CD4-positive, CD25-positive, alpha-beta regulatory T cell (primary cell): ENCODE data around the gene KXD1. TPM values are rescaled to one million over a fixed set of nuclear protein-coding genes. Genes with fewer than 3 reads are reported as not detected.
"Not testable (repeated sequence)": the region's sequence is repeated elsewhere in the genome, so short reads cannot be mapped to it uniquely, and the experiment has no call there.

Experiments
- ATAC-seq, 2 donors: fragments of 150-1000 bp; cut with Tn5 transposase; one replicate each; pipeline ENCODE4 v1.10.0; 2021; ENCODE audit warnings: low read depth in 2 of 2, moderate number of reproducible peaks in 2 of 2, moderate library complexity in 1 of 2
- DNase-seq, 3 donors: peaks; one replicate each; pipeline versions ENCODE4 v3.0.0 to v3.0.0-alpha.2; 2012 to 2022; ENCODE audit warnings: mixed read lengths in 1 of 3
- H3K27ac ChIP-seq: one replicate; pipeline ENCODE4 v1.7.0; 2013; ENCODE audit warnings: mild to moderate bottlenecking, low read length; ENCODE audit not compliant: insufficient read depth, poor library complexity, severe bottlenecking
- H3K27me3 ChIP-seq: one replicate; pipeline ENCODE4 v1.7.0; 2013; ENCODE audit warnings: low read length; ENCODE audit not compliant: control insufficient read depth, insufficient read depth
- H3K36me3 ChIP-seq: one replicate; pipeline ENCODE4 v1.7.0; 2013; ENCODE audit warnings: mild to moderate bottlenecking, low read length, moderate library complexity; ENCODE audit not compliant: control insufficient read depth, insufficient read depth
- H3K4me1 ChIP-seq: 2 replicates; pipeline ENCODE4 v1.7.0; 2013; ENCODE audit warnings: mild to moderate bottlenecking, low read length; ENCODE audit not compliant: insufficient read depth, control insufficient read depth, poor library complexity, severe bottlenecking
- H3K4me3 ChIP-seq: one replicate; pipeline ENCODE4 v1.7.0; 2013; ENCODE audit warnings: low read depth, mild to moderate bottlenecking, low read length, moderate library complexity
- H3K9me3 ChIP-seq, 2 experiments: 1 replicate in 1 of 2; 2 replicates in 1 of 2; pipeline ENCODE4 v1.7.0; 2013; ENCODE audit warnings: low read length in 2 of 2, mild to moderate bottlenecking in 1 of 2, moderate library complexity in 1 of 2; ENCODE audit not compliant: control insufficient read depth in 2 of 2
- H3K27ac Mint-ChIP-seq, 3 donors: one replicate each; pipeline ENCODE4 v1.8.0; 2020 to 2022; ENCODE audit warnings: mild to moderate bottlenecking in 3 of 3, mixed read lengths in 3 of 3, moderate library complexity in 2 of 3
- H3K27me3 Mint-ChIP-seq: one replicate; pipeline ENCODE4 v1.8.0; 2022; ENCODE audit warnings: mild to moderate bottlenecking, mixed read lengths
- H3K36me3 Mint-ChIP-seq: one replicate; pipeline ENCODE4 v1.8.0; 2020; ENCODE audit warnings: mixed read lengths
- H3K4me1 Mint-ChIP-seq, 4 donors: one replicate each; pipeline ENCODE4 v1.8.0; 2020 to 2022; ENCODE audit warnings: mixed read lengths in 4 of 4, mild to moderate bottlenecking in 1 of 4
- H3K4me3 Mint-ChIP-seq, 4 donors: one replicate each; pipeline ENCODE4 v1.8.0; 2020 to 2022; ENCODE audit warnings: mild to moderate bottlenecking in 4 of 4, mixed read lengths in 4 of 4, moderate library complexity in 3 of 4
- H3K9me3 Mint-ChIP-seq, 7 donors: one replicate each; pipeline ENCODE4 v1.8.0; 2020 to 2022; ENCODE audit warnings: mixed read lengths in 7 of 7, mild to moderate bottlenecking in 3 of 7, moderate library complexity in 2 of 7
- polyA plus RNA-seq, 4 donors: library from polyadenylated mRNA; unstranded; fragments of 300-500 nt; fragmentation: Illumina TruSeq; gene quantifications; one replicate each; pipeline ENCODE4 v1.2.3, GENCODE V29; 2021
- total RNA-seq: library from RNA; stranded (reverse); gene quantifications from one replicate; pipeline ENCODE4 v1.2.3, GENCODE V29; 2022

KXD1 gene
- total and polyA plus RNA-seq, 5 donors from 2014 or later: 65.3 to 99.1 (median 90.6) TPM

GRCh38 chr19:18587962-18588610, 30.4 kb downstream of the KXD1 start:
- Mint-ChIP-seq H3K27ac (peak overlapping the region; percentile 85 to 93 (median 91)), H3K27me3 (peaks cover 6% of the 10 kb centered on the region), H3K4me3 (peak overlapping the region; percentile 92 to 93 (median 92)), H3K4me1 (peaks cover 6 to 43% (median 17%) of the 10 kb centered on the region in 4 donors), H3K9me3 (no peaks in the 10 kb centered on the region), H3K36me3 (no peaks in the 10 kb centered on the region)
- Histone ChIP-seq H3K36me3 (peaks cover 6% of the 10 kb centered on the region), H3K27me3 (no peaks in the 10 kb centered on the region), H3K4me3 (peak overlapping the region; percentile 72), H3K27ac (peak overlapping the region; percentile 91), H3K4me1 (peaks cover 33% of the 10 kb centered on the region), H3K9me3 (no peaks in the 10 kb centered on the region)
- DNase-seq (no peak), ATAC-seq (peak; percentile 5 to 12)

- Histone ChIP-seq H3K27me3 (no peaks in the 10 kb centered on the region), H3K4me3 (peak within 1 kb of the TSS; percentile 72), H3K36me3 (peaks cover 6% of the 10 kb centered on the region), H3K4me1 (peaks cover 33% of the 10 kb centered on the region), H3K27ac (peak within 1 kb of the TSS; percentile 91), H3K9me3 (no peaks in the 10 kb centered on the region)
- DNase-seq (peak; percentile 80 to 90 (median 89)), ATAC-seq (peak; percentile 80)
- H3K9me3 Mint-ChIP-seq: no peaks in the 10 kb centered on the region
- peak within 1 kb of the TSS; percentile 92 to 98 (median 93) for H3K27ac Mint-ChIP-seq
- H3K27me3 Mint-ChIP-seq: peaks cover 8% of the 10 kb centered on the region
- H3K4me1 Mint-ChIP-seq: peaks cover 6 to 47% (median 19%) of the 10 kb centered on the region in 4 donors
- no peaks in the 10 kb centered on the region for H3K36me3 Mint-ChIP-seq
- H3K4me3 Mint-ChIP-seq: peak within 1 kb of the TSS; percentile 92 to 93 (median 92)
Measured at GRCh38 chr19:18588611-18589379, 31.1 kb downstream of the KXD1 start, which contains the start of gene REX1BD. Gene REX1BD (plus strand): TSS chr19:18588798. CDS start chr19:18588802, 4 bp downstream.

- Mint-ChIP-seq H3K27ac (peak overlapping the region; percentile 92 to 98 (median 92)), H3K27me3 (peaks cover 10% of the 10 kb centered on the region), H3K36me3 (no peaks in the 10 kb centered on the region), H3K9me3 (no peaks in the 10 kb centered on the region), H3K4me1 (peaks cover 6 to 48% (median 19%) of the 10 kb centered on the region in 4 donors), H3K4me3 (peak overlapping the region; percentile 92 to 93 (median 92))
- Histone ChIP-seq H3K27me3 (no peaks in the 10 kb centered on the region), H3K27ac (peak overlapping the region; percentile 91), H3K9me3 (no peaks in the 10 kb centered on the region), H3K4me3 (peak overlapping the region; percentile 47), H3K36me3 (peaks cover 6% of the 10 kb centered on the region), H3K4me1 (peaks cover 40% of the 10 kb centered on the region)
- peak; percentile 57 to 61 for ATAC-seq
- DNase-seq: peak; percentile 65 to 86 (median 78)
Measured at GRCh38 chr19:18589380-18590272, 32.0 kb downstream of the KXD1 start.

DNA sequence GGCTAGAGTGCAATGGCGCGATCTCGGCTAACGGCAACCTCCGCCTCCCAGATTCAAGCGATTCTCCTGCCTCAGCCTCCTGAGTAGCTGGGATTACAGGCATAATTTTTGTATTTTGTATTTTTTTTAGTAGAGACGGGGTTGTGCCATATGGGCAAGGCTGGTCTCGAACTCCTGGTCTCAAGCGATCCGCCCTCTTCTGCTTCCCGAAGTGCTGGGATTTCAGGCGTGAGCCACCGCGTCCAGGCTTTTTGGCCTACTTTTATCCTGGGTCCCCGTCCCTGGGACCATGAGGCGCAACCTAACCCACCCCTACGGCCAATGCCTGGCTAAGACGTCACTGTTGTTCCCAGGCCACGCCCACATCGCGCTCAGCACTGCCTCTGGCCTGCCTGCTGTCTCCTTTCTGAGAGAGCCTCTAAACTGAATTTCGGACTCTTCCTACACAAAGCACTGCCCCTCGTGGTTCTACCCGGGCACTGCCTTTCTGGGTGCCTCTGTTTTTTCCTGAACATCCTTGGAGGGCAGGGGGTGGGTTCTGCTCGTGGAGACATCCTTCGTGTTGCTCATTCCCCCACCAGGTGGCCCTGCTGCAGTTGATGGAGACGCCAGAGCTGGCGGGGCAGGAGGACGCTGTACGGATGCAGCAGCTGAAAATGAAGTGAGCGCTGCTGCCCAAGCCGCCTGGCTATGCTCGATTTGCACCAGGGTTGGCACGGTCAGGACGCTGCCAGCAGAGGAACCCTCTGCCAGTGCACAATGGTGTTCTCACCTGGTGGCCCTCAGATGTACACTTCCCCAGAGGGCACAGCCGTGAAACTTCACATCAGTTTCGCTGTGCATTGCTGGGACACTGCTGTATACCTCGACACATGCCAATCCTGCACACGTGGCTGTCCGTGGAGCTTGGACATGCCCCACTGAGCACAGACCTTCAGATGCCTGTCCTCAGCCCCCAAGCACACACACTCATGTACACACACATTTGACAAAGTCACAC, 32.9 kb downstream of the KXD1 start:
- peaks cover 6 to 50% (median 20%) of the 10 kb centered on the region in 4 donors for H3K4me1 Mint-ChIP-seq
- ATAC-seq (no peak), DNase-seq (no peak)

DNA sequence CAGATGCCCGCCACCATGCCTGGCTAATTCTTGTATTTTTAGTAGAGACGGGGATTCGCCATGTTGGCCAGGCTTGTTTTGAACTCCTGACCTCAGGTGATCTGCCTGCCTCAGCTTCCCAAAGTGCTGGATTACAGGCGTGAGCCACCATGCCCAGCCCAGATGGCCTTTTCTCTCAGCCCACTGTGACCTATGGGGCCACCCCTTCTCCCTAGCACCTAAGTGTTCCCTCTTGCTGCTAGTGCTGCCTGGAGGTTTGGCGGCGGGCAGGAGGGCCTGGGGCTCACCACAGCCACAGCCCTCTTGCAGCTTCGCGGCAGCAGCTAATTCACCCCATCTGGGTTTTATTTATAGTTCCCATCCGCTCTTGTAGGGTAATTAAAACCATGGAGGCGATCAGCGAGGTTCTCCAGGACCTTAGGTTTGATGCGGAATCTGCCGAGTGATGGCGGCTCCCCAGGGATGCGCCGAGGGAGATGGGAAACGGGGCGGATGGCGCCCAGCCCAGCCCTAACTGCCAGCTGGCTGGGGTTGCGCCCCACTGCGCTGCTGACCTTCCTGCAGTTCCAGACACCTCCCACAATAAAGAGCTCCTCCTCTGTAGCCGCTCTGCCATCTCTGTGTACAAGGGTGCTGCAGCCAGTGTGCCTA, 34.2 kb downstream of the KXD1 start:
- peaks cover 0 to 2% (median 0%) of the 10 kb centered on the region in 7 donors for H3K9me3 Mint-ChIP-seq
- peak overlapping the region in 1 of 3 donors; percentile 26 for H3K27ac Mint-ChIP-seq
- no peaks in the 10 kb centered on the region for H3K9me3 ChIP-seq
- DNase-seq (no peak), ATAC-seq (no peak)
- H3K27me3 Mint-ChIP-seq: peaks cover 19% of the 10 kb centered on the region
- no peak overlapping the region for H3K27ac ChIP-seq
- H3K36me3 ChIP-seq: peaks cover 6% of the 10 kb centered on the region
- H3K4me3 ChIP-seq: no peak overlapping the region
- H3K4me1 ChIP-seq: peaks cover 44% of the 10 kb centered on the region
- peaks cover 6 to 51% (median 19%) of the 10 kb centered on the region in 4 donors for H3K4me1 Mint-ChIP-seq
- no peaks in the 10 kb centered on the region for H3K27me3 ChIP-seq
- H3K36me3 Mint-ChIP-seq: no peaks in the 10 kb centered on the region
- H3K4me3 Mint-ChIP-seq: peak overlapping the region in 2 of 4 donors; percentile 27 to 93

More for the DNA sequence above, 32.9 kb downstream of the KXD1 start:
- H3K27me3 ChIP-seq: no peaks in the 10 kb centered on the region
- peaks cover 46% of the 10 kb centered on the region for H3K4me1 ChIP-seq
- H3K9me3 ChIP-seq: no peaks in the 10 kb centered on the region
- H3K36me3 ChIP-seq: peaks cover 6% of the 10 kb centered on the region
- Mint-ChIP-seq H3K9me3 (no peaks in the 10 kb centered on the region), H3K4me3 (peak overlapping the region; percentile 92 to 93 (median 92)), H3K36me3 (no peaks in the 10 kb centered on the region), H3K27me3 (peaks cover 13% of the 10 kb centered on the region), H3K27ac (peak overlapping the region in 1 of 3 donors; percentile 92)
- H3K4me3 ChIP-seq: no peak overlapping the region
- H3K27ac ChIP-seq: peak overlapping the region; percentile 91

- not testable (repeated sequence) for H3K27me3 ChIP-seq, H3K36me3 ChIP-seq, H3K36me3 Mint-ChIP-seq, H3K4me3 ChIP-seq, H3K27ac ChIP-seq, H3K9me3 ChIP-seq, H3K9me3 Mint-ChIP-seq, ATAC-seq, DNase-seq
- Mint-ChIP-seq H3K27me3 (peaks cover 19% of the 10 kb centered on the region), H3K4me3 (peak overlapping the region in 2 of 4 donors; percentile 39 to 93), H3K27ac (peak overlapping the region in 1 of 3 donors; percentile 7), H3K4me1 (peaks cover 6 to 49% (median 18%) of the 10 kb centered on the region in 4 donors)
- peaks cover 41% of the 10 kb centered on the region for H3K4me1 ChIP-seq
Measured at GRCh38 chr19:18592732-18593131, 35.1 kb downstream of the KXD1 start.
